Measurements from ENCODE around the gene BMF. TPM values are rescaled to one million over a fixed set of nuclear protein-coding genes. Genes with fewer than 3 reads are reported as not detected.

BMF gene
- polyA plus RNA-seq, 1 donor from 2014 or later: 5.8 TPM

- Histone ChIP-seq H3K27ac (ENCODE audit: low read length) (no peak overlapping the region), H4K20me1 (ENCODE audit: insufficient read depth) (no peaks in the 10 kb centered on the region), H3K36me3 (ENCODE audit: insufficient read depth, low read length) (no peaks in the 10 kb centered on the region), H3K9me3 (ENCODE audit: low read length) (no peaks in the 10 kb centered on the region), H3K9ac (ENCODE audit: low read length) (no peak overlapping the region), H3K9me2 (ENCODE audit: insufficient read depth, low read length) (no peaks in the 10 kb centered on the region), H3K4me2 (ENCODE audit: low read length) (no peak overlapping the region), H3K27me3 (ENCODE audit: insufficient read depth, low read depth, low read length) (no peaks in the 10 kb centered on the region), H2AFZ (ENCODE audit: low read depth, low read length) (no peak overlapping the region), H3K4me3 (ENCODE audit: low read length) (no peak overlapping the region), H3K79me2 (replicated peaks; ENCODE audit: insufficient read depth, low read length) (no peaks in the 10 kb centered on the region), H3F3A (ENCODE audit: insufficient read depth, low read length, poor library complexity, severe bottlenecking) (no peaks in the 10 kb centered on the region)
- TF ChIP-seq CTCF (IDR thresholded peaks at IDR 0.05; ENCODE audit: poor library complexity, severe bottlenecking) (no peak), POLR2AphosphoS5 (IDR thresholded peaks at IDR 0.05) (no peak), TAF1 (IDR thresholded peaks at IDR 0.05; ENCODE audit: low read depth) (no peak), MXI1 (conservative IDR thresholded peaks at IDR 0.05; ENCODE audit: poor library complexity, severe bottlenecking) (no peak), EZH2 (IDR thresholded peaks at IDR 0.05; ENCODE audit: borderline replicate concordance, insufficient read depth, low read length, poor library complexity, severe bottlenecking) (no peak), EP300 (conservative IDR thresholded peaks at IDR 0.05; ENCODE audit: poor library complexity, severe bottlenecking) (no peak), SMC3 (conservative IDR thresholded peaks at IDR 0.05; ENCODE audit: poor library complexity) (no peak), RAD21 (conservative IDR thresholded peaks at IDR 0.05) (no peak), REST (IDR thresholded peaks at IDR 0.05; ENCODE audit: borderline replicate concordance) (no peak)
These were observed 5.5 kb upstream of the BMF start for GRCh38 chr15:40114218-40114617.

GRCh38 chr15:40112789-40113188, 4.1 kb upstream of the BMF start:
- Histone ChIP-seq H3K79me2 (replicated peaks; ENCODE audit: insufficient read depth, low read length) (no peaks in the 10 kb centered on the region), H4K20me1 (ENCODE audit: insufficient read depth) (no peaks in the 10 kb centered on the region), H3K4me2 (ENCODE audit: low read length) (no peak overlapping the region), H3K27me3 (ENCODE audit: insufficient read depth, low read depth, low read length) (no peaks in the 10 kb centered on the region), H3K36me3 (ENCODE audit: insufficient read depth, low read length) (no peaks in the 10 kb centered on the region), H3F3A (ENCODE audit: insufficient read depth, low read length, poor library complexity, severe bottlenecking) (no peaks in the 10 kb centered on the region), H2AFZ (ENCODE audit: low read depth, low read length) (no peak overlapping the region), H3K4me3 (ENCODE audit: low read length) (no peak overlapping the region), H3K9me2 (ENCODE audit: insufficient read depth, low read length) (no peaks in the 10 kb centered on the region), H3K9me3 (ENCODE audit: low read length) (no peaks in the 10 kb centered on the region), H3K9ac (ENCODE audit: low read length) (no peak overlapping the region), H3K27ac (ENCODE audit: low read length) (no peak overlapping the region)
- no peak for TF ChIP-seq RAD21 (conservative IDR thresholded peaks at IDR 0.05)
- TF ChIP-seq TAF1 (IDR thresholded peaks at IDR 0.05; ENCODE audit: low read depth): no peak
- TF ChIP-seq POLR2AphosphoS5 (IDR thresholded peaks at IDR 0.05): no peak
- no peak for TF ChIP-seq CTCF (IDR thresholded peaks at IDR 0.05; ENCODE audit: poor library complexity, severe bottlenecking)
- no peak for TF ChIP-seq REST (IDR thresholded peaks at IDR 0.05; ENCODE audit: borderline replicate concordance)
- no peak for TF ChIP-seq EP300 (conservative IDR thresholded peaks at IDR 0.05; ENCODE audit: poor library complexity, severe bottlenecking)
- TF ChIP-seq EZH2 (IDR thresholded peaks at IDR 0.05; ENCODE audit: borderline replicate concordance, insufficient read depth, low read length, poor library complexity, severe bottlenecking): no peak
- no peak for TF ChIP-seq MXI1 (conservative IDR thresholded peaks at IDR 0.05; ENCODE audit: poor library complexity, severe bottlenecking)
- TF ChIP-seq SMC3 (conservative IDR thresholded peaks at IDR 0.05; ENCODE audit: poor library complexity): no peak
